ENCODE measurements around the gene SLIT2. TPM values are rescaled to one million over a fixed set of nuclear protein-coding genes. Genes with fewer than 3 reads are reported as not detected.

SLIT2 gene
- total RNA-seq, 2 experiments from 2014 or later: not detected

- Mint-ChIP-seq H3K27ac (no peak overlapping the region), H3K4me1 (peaks cover 5% of the 10 kb centered on the region), H3K4me3 (no peak overlapping the region), H3K27me3 (peaks cover 43% of the 10 kb centered on the region), H3K9me3 (no peaks in the 10 kb centered on the region), H3K36me3 (ENCODE audit: low read depth) (peaks cover 3% of the 10 kb centered on the region)
- CTCF ChIA-PET: no interaction called here
- POLR2A ChIA-PET: no interaction called here
- no peak for DNase-seq
Measured at GRCh38 chr4:20254511-20255250, 3.0 kb downstream of the SLIT2 start.

- Mint-ChIP-seq H3K4me1 (peaks cover 5% of the 10 kb centered on the region), H3K27ac (no peak overlapping the region), H3K27me3 (peaks cover 42% of the 10 kb centered on the region), H3K36me3 (ENCODE audit: low read depth) (peaks cover 3% of the 10 kb centered on the region), H3K9me3 (no peaks in the 10 kb centered on the region), H3K4me3 (no peak overlapping the region)
- no peak for DNase-seq
- CTCF ChIA-PET: no interaction called here
- POLR2A ChIA-PET: no interaction called here
Measured at GRCh38 chr4:20255251-20255586, 3.5 kb downstream of the SLIT2 start.

- CTCF ChIA-PET: no interaction called here
Measured at GRCh38 chr4:20255823-20256222, 4.1 kb downstream of the SLIT2 start.

GRCh38 chr4:20256381-20256881 is 4.7 kb downstream of the SLIT2 start:
- Mint-ChIP-seq H3K36me3 (ENCODE audit: low read depth) (no peaks in the 10 kb centered on the region), H3K27me3 (peaks cover 30% of the 10 kb centered on the region), H3K9me3 (no peaks in the 10 kb centered on the region), H3K4me3 (no peak overlapping the region), H3K27ac (no peak overlapping the region), H3K4me1 (peaks cover 3% of the 10 kb centered on the region)
- no peak for DNase-seq
- POLR2A ChIA-PET: no interaction called here
- CTCF ChIA-PET: interaction anchor here (1.8 kb wide), 1 partner anchor 8 kb away, joined by 6 read pairs; no protein-coding TSS in a partner anchor

More at GRCh38 chr4:20255823-20256222, 4.1 kb downstream of the SLIT2 start:
- no peaks in the 10 kb centered on the region for H3K9me3 Mint-ChIP-seq
- H3K36me3 Mint-ChIP-seq (ENCODE audit: low read depth): peaks cover 3% of the 10 kb centered on the region
- no peak for DNase-seq
- POLR2A ChIA-PET: no interaction called here
- no peak overlapping the region for H3K27ac Mint-ChIP-seq
- peaks cover 36% of the 10 kb centered on the region for H3K27me3 Mint-ChIP-seq
- peaks cover 5% of the 10 kb centered on the region for H3K4me1 Mint-ChIP-seq
- no peak overlapping the region for H3K4me3 Mint-ChIP-seq

GRCh38 chr4:20259707-20260106 is 8.0 kb downstream of the SLIT2 start:
- peaks cover 11% of the 10 kb centered on the region for H3K27me3 Mint-ChIP-seq
- ChIA-PET POLR2A (no interaction called here), CTCF (interaction anchor here (1.3 kb wide), 1 partner anchor 11 kb away, joined by 4 read pairs; no protein-coding TSS in a partner anchor)
- no peaks in the 10 kb centered on the region for H3K36me3 Mint-ChIP-seq (ENCODE audit: low read depth)
- no peak overlapping the region for H3K27ac Mint-ChIP-seq
- no peaks in the 10 kb centered on the region for H3K4me1 Mint-ChIP-seq
- H3K4me3 Mint-ChIP-seq: no peak overlapping the region
- no peaks in the 10 kb centered on the region for H3K9me3 Mint-ChIP-seq
- DNase-seq: no peak

GRCh38 chr4:20260821-20261220 is 9.1 kb downstream of the SLIT2 start:
- Mint-ChIP-seq H3K27ac (no peak overlapping the region), H3K4me3 (no peak overlapping the region), H3K27me3 (peaks cover 1% of the 10 kb centered on the region), H3K36me3 (ENCODE audit: low read depth) (no peaks in the 10 kb centered on the region), H3K4me1 (no peaks in the 10 kb centered on the region), H3K9me3 (no peaks in the 10 kb centered on the region)
- DNase-seq: no peak
- ChIA-PET POLR2A (no interaction called here), CTCF (no interaction called here)

- no peaks in the 10 kb centered on the region for H3K9me3 Mint-ChIP-seq
- no peak for DNase-seq
- H3K27ac Mint-ChIP-seq: no peak overlapping the region
- no peaks in the 10 kb centered on the region for H3K36me3 Mint-ChIP-seq (ENCODE audit: low read depth)
- ChIA-PET POLR2A (no interaction called here), CTCF (interaction anchor here (1.0 kb wide), 1 partner anchor 14 kb away, joined by 3 read pairs; no protein-coding TSS in a partner anchor)
- no peaks in the 10 kb centered on the region for H3K4me1 Mint-ChIP-seq
- H3K4me3 Mint-ChIP-seq: no peak overlapping the region
- no peaks in the 10 kb centered on the region for H3K27me3 Mint-ChIP-seq
Measured at GRCh38 chr4:20262221-20262620, 10.5 kb downstream of the SLIT2 start.

GRCh38 chr4:20264688-20265087 is 13.0 kb downstream of the SLIT2 start:
- Mint-ChIP-seq H3K9me3 (no peaks in the 10 kb centered on the region), H3K27me3 (no peaks in the 10 kb centered on the region), H3K27ac (no peak overlapping the region), H3K4me3 (no peak overlapping the region), H3K36me3 (ENCODE audit: low read depth) (no peaks in the 10 kb centered on the region), H3K4me1 (no peaks in the 10 kb centered on the region)
- no peak for DNase-seq
- POLR2A ChIA-PET: no interaction called here
- CTCF ChIA-PET: no interaction called here

- no peak overlapping the region for H3K27ac Mint-ChIP-seq
- H3K4me3 Mint-ChIP-seq: no peak overlapping the region
- ChIA-PET CTCF (interaction anchor here (1.1 kb wide), 1 partner anchor 17 kb away, joined by 3 read pairs; no protein-coding TSS in a partner anchor), POLR2A (no interaction called here)
- DNase-seq: no peak
- H3K27me3 Mint-ChIP-seq: no peaks in the 10 kb centered on the region
- H3K36me3 Mint-ChIP-seq (ENCODE audit: low read depth): no peaks in the 10 kb centered on the region
- H3K9me3 Mint-ChIP-seq: no peaks in the 10 kb centered on the region
- no peaks in the 10 kb centered on the region for H3K4me1 Mint-ChIP-seq
Measured at GRCh38 chr4:20265726-20266125, 14.0 kb downstream of the SLIT2 start.

- H3K36me3 Mint-ChIP-seq (ENCODE audit: low read depth): no peaks in the 10 kb centered on the region
- no peaks in the 10 kb centered on the region for H3K9me3 Mint-ChIP-seq
- no peak overlapping the region for H3K27ac Mint-ChIP-seq
- H3K4me3 Mint-ChIP-seq: no peak overlapping the region
- CTCF ChIA-PET: interaction anchor here (1.1 kb wide), 1 partner anchor 18 kb away, joined by 3 read pairs; no protein-coding TSS in a partner anchor
- no peak for DNase-seq
- no peaks in the 10 kb centered on the region for H3K27me3 Mint-ChIP-seq
- no peaks in the 10 kb centered on the region for H3K4me1 Mint-ChIP-seq
- POLR2A ChIA-PET: no interaction called here
Measured at GRCh38 chr4:20266215-20267082, 14.7 kb downstream of the SLIT2 start.

- H3K4me3 Mint-ChIP-seq: no peak overlapping the region
- ChIA-PET POLR2A (no interaction called here), CTCF (interaction anchor here (1.4 kb wide), 1 partner anchor 20 kb away, joined by 3 read pairs; no protein-coding TSS in a partner anchor)
- no peak overlapping the region for H3K27ac Mint-ChIP-seq
- no peaks in the 10 kb centered on the region for H3K27me3 Mint-ChIP-seq
- H3K36me3 Mint-ChIP-seq (ENCODE audit: low read depth): no peaks in the 10 kb centered on the region
- no peak for DNase-seq
- no peaks in the 10 kb centered on the region for H3K4me1 Mint-ChIP-seq
- H3K9me3 Mint-ChIP-seq: no peaks in the 10 kb centered on the region
Measured at GRCh38 chr4:20268028-20268427, 16.3 kb downstream of the SLIT2 start.

GRCh38 chr4:20269320-20269719 is 17.6 kb downstream of the SLIT2 start:
- ChIA-PET POLR2A (no interaction called here), CTCF (no interaction called here)
- H3K4me1 Mint-ChIP-seq: no peaks in the 10 kb centered on the region
- H3K4me3 Mint-ChIP-seq: no peak overlapping the region
- H3K27me3 Mint-ChIP-seq: no peaks in the 10 kb centered on the region
- no peak overlapping the region for H3K27ac Mint-ChIP-seq
- no peaks in the 10 kb centered on the region for H3K9me3 Mint-ChIP-seq
- H3K36me3 Mint-ChIP-seq (ENCODE audit: low read depth): no peaks in the 10 kb centered on the region
- DNase-seq: no peak

GRCh38 chr4:20271950-20272349 is 20.2 kb downstream of the SLIT2 start:
- Mint-ChIP-seq H3K27ac (no peak overlapping the region), H3K4me1 (no peaks in the 10 kb centered on the region), H3K27me3 (no peaks in the 10 kb centered on the region), H3K4me3 (no peak overlapping the region), H3K36me3 (ENCODE audit: low read depth) (no peaks in the 10 kb centered on the region), H3K9me3 (no peaks in the 10 kb centered on the region)
- ChIA-PET CTCF (no interaction called here), POLR2A (interaction anchor here (0.6 kb wide), 1 partner anchor 1646 kb away, joined by 3 read pairs; no protein-coding TSS in a partner anchor)
- no peak for DNase-seq
